Measurements from ENCODE around the gene ASAP2. TPM values are rescaled to one million over a fixed set of nuclear protein-coding genes. Genes with fewer than 3 reads are reported as not detected.

The ASAP2 gene
- total RNA-seq, 1 donor from 2014 or later, result 4.0 TPM

Other genes starting within 250 kb of the ASAP2 start
- gene MBOAT2, start 203.1 kb upstream of the ASAP2 start, total RNA-seq, result 0.91 TPM
- 28.6 TPM for gene ITGB1BP1, start 216.7 kb downstream of the ASAP2 start, total RNA-seq
- gene CPSF3, start 216.8 kb downstream of the ASAP2 start, total RNA-seq, result 12.0 TPM